H1 (cell line): ENCODE results near the gene PDGFRA. TPM values are rescaled to one million over a fixed set of nuclear protein-coding genes. Genes with fewer than 3 reads are reported as not detected.

Source experiments
- SUZ12 ChIP-seq: fragments of 200-600 bp; sonication (generic); IDR thresholded peaks from 2 replicates; pipeline ENCODE4 v1.6.1; 2012; ENCODE audit warnings: mild to moderate bottlenecking, inconsistent platforms, low read length, moderate library complexity, mixed read lengths
- TAF7 ChIP-seq: optimal IDR thresholded peaks from 2 replicates; pipeline ENCODE3; 2011; ENCODE audit warnings: low read depth, mild to moderate bottlenecking, inconsistent platforms, low read length, moderate library complexity, borderline replicate concordance
- ZNF274 ChIP-seq: IDR thresholded peaks from 2 replicates; pipeline ENCODE4 v1.7.0; 2012; ENCODE audit warnings: low read length, borderline replicate concordance; ENCODE audit errors: extremely low read depth
- polyA plus RNA-seq, 7 experiments: library from polyadenylated mRNA; depleted of rRNA in 3 of 7; stranded (reverse) in 5 of 7; unstranded in 2 of 7; fragments of >200 nt in 5 of 7; fragments of 200-250 nt in 2 of 7; gene quantifications; 1 replicate in 5 of 7; 2 replicates in 1 of 7; 4 replicates in 1 of 7; pipeline versions ENCODE4 v1.2.1 to v1.2.3, GENCODE V29; 2011 to 2013; ENCODE audit warnings: missing spikeins in 2 of 7, mixed read lengths in 2 of 7
- total RNA-seq: library from RNA; stranded (reverse); fragmentation: NEBNext Ultra II Directional; extraction: Animal tissue kit (Norgen Biotek cat#: 25700); gene quantifications from 2 replicates; pipeline ENCODE4 v1.2.1, GENCODE V29; 2021

The PDGFRA gene
- total and polyA plus RNA-seq, 2 of the 8 experiments (the other 6 are each of a cell fraction or from before 2014, with no cell fraction given) = 1.4 to 3.4 TPM

- TF ChIP-seq ZNF274 (no peak), TAF7 (no peak), SUZ12 (no peak)
- TF ChIP-seq, all 59 proteins: peak for 2
These were observed 89.8 kb downstream of the PDGFRA start (continued) for GRCh38 chr4:54318904-54319303.
